ENCODE results near the gene TBC1D2B. TPM values are rescaled to one million over a fixed set of nuclear protein-coding genes. Genes with fewer than 3 reads are reported as not detected.
A peak's percentile ranks its signal among the peaks of the same experiment; 100 is the strongest.

Gene TBC1D2B
- total and polyA plus RNA-seq, 7 experiments from 2014 or later, result 7.4 to 119 (median 76.6) TPM

DNA sequence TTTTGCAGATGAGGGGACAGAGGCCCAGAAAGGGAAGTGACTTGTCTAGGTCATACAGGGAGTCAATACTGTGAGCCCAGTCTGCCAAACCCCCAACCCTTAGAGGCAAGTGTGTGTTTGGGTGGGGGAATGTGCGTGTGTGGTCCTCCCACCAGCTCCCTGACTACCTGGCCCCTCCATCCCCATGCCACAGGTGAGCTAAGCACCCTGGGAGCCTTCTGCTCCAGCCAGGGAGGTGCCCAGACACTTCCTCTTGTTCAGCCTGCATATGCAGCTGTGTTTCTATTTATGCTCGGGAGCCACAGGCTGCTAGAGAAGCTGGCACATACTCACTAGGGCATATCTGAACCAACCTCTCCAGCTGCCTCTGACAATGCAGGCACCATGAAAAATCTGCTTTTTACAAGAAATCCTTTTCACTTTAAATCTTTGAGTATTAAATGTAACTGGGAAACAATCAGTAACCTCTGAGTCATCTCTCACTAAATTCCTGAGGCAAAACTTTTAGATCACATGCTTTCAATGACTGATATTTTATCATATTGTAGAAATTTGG is 20.7 kb downstream of the TBC1D2B start:
- Histone ChIP-seq H3K4me1 (ENCODE audit: control insufficient read depth in 2 of 2, insufficient read depth in 2 of 2, low read length in 2 of 2) (peaks cover 62 to 74% of the 10 kb centered on the region in 2 donors), H3K27ac (ENCODE audit: low read depth, low read length) (peak overlapping the region; percentile 42), H3K9me3 (ENCODE audit: control insufficient read depth in 2 of 3, low read length in 3 of 3) (no peaks in the 10 kb centered on the region), H3K4me3 (ENCODE audit: low read length) (peak overlapping the region; percentile 15), H3K36me3 (ENCODE audit: control insufficient read depth in 2 of 3, insufficient read depth in 3 of 3, low read length in 3 of 3) (peaks cover 0 to 8% (median 0%) of the 10 kb centered on the region in 3 experiments), H3K27me3 (ENCODE audit: control insufficient read depth in 2 of 2, insufficient read depth in 2 of 2, low read length in 2 of 2) (no peaks in the 10 kb centered on the region)
- DNase-seq (peak in 1 of 9 donors; percentile 31), ATAC-seq (peak; percentile 54)
- POLR2A ChIA-PET, result interaction anchor here (1.0 to 18.1 kb wide), 3 partner anchors 16 to 46 kb away, joined by 3 to 292 read pairs (median 4); partner anchors contain the start of gene TBC1D2B
- Mint-ChIP-seq H3K4me3 (peak overlapping the region; percentile 48 to 86 (median 72)), H3K27ac (peak overlapping the region; percentile 52 to 93 (median 85)), H3K4me1 (peaks cover 52 to 90% (median 83%) of the 10 kb centered on the region in 7 donors), H3K9me3 (no peaks in the 10 kb centered on the region), H3K36me3 (peaks cover 3 to 20% (median 3%) of the 10 kb centered on the region in 5 donors), H3K27me3 (no peaks in the 10 kb centered on the region)
- CTCF ChIA-PET, result interaction anchor here (0.5 to 1.7 kb wide), 6 partner anchors 18 to 366 kb away, joined by 3 to 4 read pairs (median 3); partner anchors contain the start of gene TBC1D2B
- intact Hi-C loops (cut with micrococcal nuclease), result loop anchor here in 1 of 2 donors (1.0 kb wide), 1 partner anchor 8 kb away; no protein-coding TSS in a partner anchor

DNA sequence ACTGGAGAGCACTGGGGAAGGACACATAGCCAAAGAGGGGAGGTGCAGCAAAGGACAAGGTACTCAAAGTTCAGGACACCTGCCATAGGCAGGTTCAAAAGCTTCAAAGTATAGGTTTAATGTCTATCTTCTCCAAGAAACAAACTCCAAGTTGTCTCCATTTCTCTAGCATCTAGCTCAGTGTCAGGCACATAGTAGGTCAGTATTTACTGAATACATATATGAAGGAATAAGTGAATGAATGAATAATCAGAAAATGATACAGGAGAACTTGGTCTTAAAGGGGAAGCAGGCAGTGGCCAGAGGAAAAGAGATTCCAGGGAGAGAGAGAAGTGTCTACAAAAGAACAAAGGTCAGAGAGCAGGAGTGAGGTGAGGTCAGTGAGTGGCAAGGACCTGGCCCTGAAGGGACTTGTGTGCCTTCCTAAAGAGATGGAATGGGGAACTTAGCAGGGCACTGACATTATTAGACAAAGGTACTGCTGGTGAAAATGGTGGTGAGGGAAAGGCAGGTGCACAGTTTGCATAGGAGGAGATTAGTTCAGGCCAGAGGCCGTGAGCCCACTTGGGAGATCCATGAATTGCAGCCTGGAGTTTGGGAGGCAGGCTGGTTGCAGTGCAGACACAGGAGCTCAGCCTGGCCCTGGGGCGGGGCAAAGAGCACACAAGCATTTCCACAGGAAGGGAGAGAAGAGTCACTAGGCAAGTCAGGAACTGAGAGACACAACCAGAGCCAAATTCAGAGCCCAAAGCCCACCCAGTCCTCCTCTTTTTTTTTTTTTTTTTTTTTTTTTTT is 21.4 kb downstream of the TBC1D2B start:
- peak overlapping the region; percentile 42 for H3K27ac ChIP-seq (ENCODE audit: low read depth, low read length)
- peak overlapping the region; percentile 15 for H3K4me3 ChIP-seq (ENCODE audit: low read length)
- H3K27me3 Mint-ChIP-seq, result no peaks in the 10 kb centered on the region
- peaks cover 58 to 94% (median 89%) of the 10 kb centered on the region in 7 donors for H3K4me1 Mint-ChIP-seq
- H3K4me1 ChIP-seq (ENCODE audit: control insufficient read depth in 2 of 2, insufficient read depth in 2 of 2, low read length in 2 of 2), result peaks cover 69 to 81% of the 10 kb centered on the region in 2 donors
- H3K36me3 Mint-ChIP-seq, result peaks cover 3 to 20% (median 3%) of the 10 kb centered on the region in 5 donors
- H3K9me3 ChIP-seq (ENCODE audit: control insufficient read depth in 2 of 3, low read length in 3 of 3), result no peaks in the 10 kb centered on the region
- H3K9me3 Mint-ChIP-seq, result no peaks in the 10 kb centered on the region
- ChIA-PET POLR2A (interaction anchor here (1.0 to 18.1 kb wide), 3 partner anchors 16 to 45 kb away, joined by 3 to 292 read pairs (median 4); partner anchors contain the start of gene TBC1D2B), CTCF (interaction anchor here (0.5 to 1.7 kb wide), 6 partner anchors 11 to 367 kb away, joined by 3 to 4 read pairs (median 3); partner anchors contain the start of gene TBC1D2B)
- peaks cover 0 to 8% (median 0%) of the 10 kb centered on the region in 3 experiments for H3K36me3 ChIP-seq (ENCODE audit: control insufficient read depth in 2 of 3, insufficient read depth in 3 of 3, low read length in 3 of 3)
- H3K27me3 ChIP-seq (ENCODE audit: control insufficient read depth in 2 of 2, insufficient read depth in 2 of 2, low read length in 2 of 2), result no peaks in the 10 kb centered on the region
- peak; percentile 30 for ATAC-seq
- intact Hi-C loops (cut with micrococcal nuclease), result loop anchor here in 1 of 2 donors (1.0 kb wide), 2 partner anchors 8 to 9 kb away; no protein-coding TSS in a partner anchor
- no peak for DNase-seq
- H3K4me3 Mint-ChIP-seq, result peak overlapping the region; percentile 63 to 86 (median 72)
- H3K27ac Mint-ChIP-seq, result peak overlapping the region; percentile 52 to 93 (median 85)

GRCh38 chr15:78054966-78055365 is 22.5 kb downstream of the TBC1D2B start:
- no peaks in the 10 kb centered on the region for H3K27me3 Mint-ChIP-seq
- peak overlapping the region; percentile 22 for H3K27ac ChIP-seq (ENCODE audit: low read depth, low read length)
- peak overlapping the region; percentile 17 to 86 (median 64) for H3K4me3 Mint-ChIP-seq
- ChIA-PET POLR2A (interaction anchor here (1.4 to 18.1 kb wide), 2 partner anchors 8 to 18 kb away, joined by 6 to 292 read pairs; partner anchors contain the start of gene TBC1D2B), CTCF (no interaction called here)
- intact Hi-C loops (cut with micrococcal nuclease), result loop anchor here in 1 of 2 donors (1.0 kb wide), 1 partner anchor 8 kb away; no protein-coding TSS in a partner anchor
- H3K4me1 ChIP-seq (ENCODE audit: control insufficient read depth in 2 of 2, insufficient read depth in 2 of 2, low read length in 2 of 2), result peaks cover 75 to 85% of the 10 kb centered on the region in 2 donors
- H3K4me1 Mint-ChIP-seq, result peaks cover 67 to 98% (median 95%) of the 10 kb centered on the region in 7 donors
- no peaks in the 10 kb centered on the region for H3K9me3 ChIP-seq (ENCODE audit: control insufficient read depth in 2 of 3, low read length in 3 of 3)
- DNase-seq (peak in 2 of 9 donors; percentile 39 to 47), ATAC-seq (peak; percentile 48)
- no peaks in the 10 kb centered on the region for H3K9me3 Mint-ChIP-seq
- H3K4me3 ChIP-seq (ENCODE audit: low read length), result no peak overlapping the region
- peaks cover 0 to 8% (median 0%) of the 10 kb centered on the region in 3 experiments for H3K36me3 ChIP-seq (ENCODE audit: control insufficient read depth in 2 of 3, insufficient read depth in 3 of 3, low read length in 3 of 3)
- H3K27me3 ChIP-seq (ENCODE audit: control insufficient read depth in 2 of 2, insufficient read depth in 2 of 2, low read length in 2 of 2), result no peaks in the 10 kb centered on the region
- peak overlapping the region; percentile 52 to 93 (median 85) for H3K27ac Mint-ChIP-seq
- peaks cover 3 to 22% (median 3%) of the 10 kb centered on the region in 5 donors for H3K36me3 Mint-ChIP-seq

GRCh38 chr15:78054518-78054917 is 23.0 kb downstream of the TBC1D2B start:
- H3K4me3 Mint-ChIP-seq, result peak overlapping the region in 2 of 10 donors; percentile 65 to 78
- H3K4me1 Mint-ChIP-seq, result peaks cover 67 to 98% (median 95%) of the 10 kb centered on the region in 7 donors
- POLR2A ChIA-PET, result interaction anchor here (1.4 to 18.1 kb wide), 2 partner anchors 8 to 18 kb away, joined by 6 to 292 read pairs; partner anchors contain the start of gene TBC1D2B
- Histone ChIP-seq H3K27me3 (ENCODE audit: control insufficient read depth in 2 of 2, insufficient read depth in 2 of 2, low read length in 2 of 2) (no peaks in the 10 kb centered on the region), H3K4me1 (ENCODE audit: control insufficient read depth in 2 of 2, insufficient read depth in 2 of 2, low read length in 2 of 2) (peaks cover 78 to 85% of the 10 kb centered on the region in 2 donors), H3K36me3 (ENCODE audit: control insufficient read depth in 2 of 3, insufficient read depth in 3 of 3, low read length in 3 of 3) (peaks cover 0 to 8% (median 0%) of the 10 kb centered on the region in 3 experiments), H3K4me3 (ENCODE audit: low read length) (no peak overlapping the region), H3K9me3 (ENCODE audit: control insufficient read depth in 2 of 3, low read length in 3 of 3) (no peaks in the 10 kb centered on the region), H3K27ac (ENCODE audit: low read depth, low read length) (peak overlapping the region; percentile 22)
- no peak for ATAC-seq
- CTCF ChIA-PET, result no interaction called here
- H3K27me3 Mint-ChIP-seq, result no peaks in the 10 kb centered on the region
- H3K9me3 Mint-ChIP-seq, result no peaks in the 10 kb centered on the region
- H3K27ac Mint-ChIP-seq, result peak overlapping the region in 8 of 9 donors; percentile 43 to 93 (median 84)
- no peak for DNase-seq
- intact Hi-C loops (cut with micrococcal nuclease), result no loop called here
- H3K36me3 Mint-ChIP-seq, result peaks cover 3 to 24% (median 3%) of the 10 kb centered on the region in 5 donors

GRCh38 chr15:78052545-78052944 is 25.0 kb downstream of the TBC1D2B start:
- Mint-ChIP-seq H3K4me3 (peak overlapping the region in 8 of 10 donors; percentile 49 to 78 (median 63)), H3K27ac (peak overlapping the region; percentile 82 to 93 (median 91))
- intact Hi-C loops (cut with micrococcal nuclease), result loop anchor here in 1 of 2 donors (1.0 kb wide), 1 partner anchor 16 kb away; no protein-coding TSS in a partner anchor

More at GRCh38 chr15:78052545-78052944, 25.0 kb downstream of the TBC1D2B start:
- Mint-ChIP-seq H3K27me3 (no peaks in the 10 kb centered on the region), H3K36me3 (peaks cover 0 to 26% (median 3%) of the 10 kb centered on the region in 5 donors), H3K9me3 (no peaks in the 10 kb centered on the region), H3K4me1 (peaks cover 73 to 98% (median 95%) of the 10 kb centered on the region in 7 donors)
- Histone ChIP-seq H3K4me3 (ENCODE audit: low read length) (no peak overlapping the region), H3K27ac (ENCODE audit: low read depth, low read length) (peak overlapping the region; percentile 70), H3K36me3 (ENCODE audit: control insufficient read depth in 2 of 3, insufficient read depth in 3 of 3, low read length in 3 of 3) (peaks cover 0 to 8% (median 0%) of the 10 kb centered on the region in 3 experiments), H3K27me3 (ENCODE audit: control insufficient read depth in 2 of 2, insufficient read depth in 2 of 2, low read length in 2 of 2) (no peaks in the 10 kb centered on the region), H3K9me3 (ENCODE audit: control insufficient read depth in 2 of 3, low read length in 3 of 3) (no peaks in the 10 kb centered on the region), H3K4me1 (ENCODE audit: control insufficient read depth in 2 of 2, insufficient read depth in 2 of 2, low read length in 2 of 2) (peaks cover 86 to 98% of the 10 kb centered on the region in 2 donors)
- ChIA-PET CTCF (interaction anchor here (0.9 to 3.3 kb wide), 2 partner anchors 15 to 18 kb away, joined by 6 to 16 read pairs; no protein-coding TSS in a partner anchor), POLR2A (interaction anchor here (0.5 to 18.1 kb wide), 5 partner anchors 9 to 385 kb away, joined by 4 to 292 read pairs (median 14); partner anchors contain the start of gene TBC1D2B)
- DNase-seq (no peak), ATAC-seq (no peak)

Measured in naive thymus-derived CD4-positive, alpha-beta T cell (primary cell).